GM18499 (cell line): ENCODE measurements around the gene COL1A1.

Source experiments
- ATAC-seq: cut with Tn5 transposase; IDR thresholded peaks from one replicate; pipeline ENCODE4 v1.9.1; 2021; ENCODE audit warnings: moderate number of reproducible peaks; ENCODE audit not compliant: insufficient read depth, unreplicated experiment

Gene COL1A1

DNA sequence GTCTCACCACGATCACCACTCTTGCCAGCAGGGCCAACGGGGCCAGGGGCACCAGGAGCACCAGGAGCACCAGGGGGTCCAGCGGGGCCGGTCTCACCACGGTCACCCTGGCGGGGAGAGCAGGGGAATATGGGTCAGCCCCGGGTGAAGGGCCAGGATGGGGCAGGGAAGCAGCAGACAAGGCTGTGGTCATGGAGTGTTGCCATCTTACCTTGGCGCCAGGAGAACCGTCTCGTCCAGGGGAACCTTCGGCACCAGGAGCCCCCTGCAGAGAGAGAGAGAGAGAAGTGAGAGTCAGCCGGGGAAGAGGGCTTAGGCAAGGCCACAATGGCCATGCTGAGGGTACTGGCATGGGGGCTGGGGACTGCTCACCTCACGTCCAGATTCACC lies 12.9 kb downstream of the COL1A1 start:
- no peak for ATAC-seq

DNA sequence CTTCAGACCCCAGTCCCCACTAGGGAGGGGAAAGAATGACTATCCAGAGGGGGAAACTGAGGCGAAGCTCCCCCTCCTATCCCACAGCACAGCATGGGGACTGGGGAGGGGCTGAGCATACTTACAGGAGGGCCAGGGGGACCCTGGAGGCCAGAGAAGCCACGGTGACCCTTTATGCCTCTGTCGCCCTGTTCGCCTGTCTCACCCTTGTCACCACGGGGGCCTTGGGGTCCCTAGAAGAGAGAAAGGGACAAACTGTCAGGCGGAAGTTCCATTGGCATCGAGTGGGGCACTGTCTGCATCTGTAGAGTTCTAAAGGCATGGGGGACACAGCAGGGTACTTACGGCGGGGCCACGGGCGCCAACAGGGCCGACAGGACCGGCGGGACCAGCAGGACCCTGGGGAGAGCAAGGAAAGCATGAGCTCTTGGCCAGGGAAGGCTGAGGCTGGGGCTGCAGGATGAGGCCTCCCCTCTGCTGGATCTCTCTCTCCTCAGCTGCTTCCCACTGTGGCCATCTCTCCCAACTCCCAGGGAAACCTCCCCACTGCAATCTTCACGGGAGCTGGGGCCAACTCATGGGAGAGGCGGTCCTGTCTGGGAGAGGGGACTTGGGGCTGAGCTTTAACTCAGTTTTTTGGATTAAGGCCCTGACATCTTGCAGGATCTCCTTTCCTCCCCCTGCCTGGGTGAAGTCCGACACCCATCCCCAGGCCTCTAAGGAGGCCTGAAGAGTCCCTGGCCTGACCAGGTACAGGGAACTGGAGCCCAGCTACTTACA lies 13.5 kb downstream of the COL1A1 start:
- no peak for ATAC-seq

DNA sequence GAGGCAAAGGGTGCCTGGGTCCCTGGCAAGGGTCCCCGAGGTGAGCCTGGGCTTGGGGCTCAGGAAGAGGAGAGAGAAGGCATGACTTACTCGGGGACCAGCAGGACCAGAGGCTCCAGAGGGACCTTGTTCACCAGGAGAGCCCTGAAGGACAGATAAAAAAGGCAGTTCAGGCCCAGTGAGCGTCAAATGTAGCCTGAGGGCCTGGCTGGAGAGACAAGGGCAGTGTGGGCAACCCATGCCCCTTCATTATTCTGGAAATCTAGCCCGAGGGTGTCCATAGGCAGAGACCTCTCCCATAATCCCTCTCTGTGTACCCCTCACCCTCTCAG lies 14.1 kb downstream of the COL1A1 start:
- ATAC-seq: no peak

DNA sequence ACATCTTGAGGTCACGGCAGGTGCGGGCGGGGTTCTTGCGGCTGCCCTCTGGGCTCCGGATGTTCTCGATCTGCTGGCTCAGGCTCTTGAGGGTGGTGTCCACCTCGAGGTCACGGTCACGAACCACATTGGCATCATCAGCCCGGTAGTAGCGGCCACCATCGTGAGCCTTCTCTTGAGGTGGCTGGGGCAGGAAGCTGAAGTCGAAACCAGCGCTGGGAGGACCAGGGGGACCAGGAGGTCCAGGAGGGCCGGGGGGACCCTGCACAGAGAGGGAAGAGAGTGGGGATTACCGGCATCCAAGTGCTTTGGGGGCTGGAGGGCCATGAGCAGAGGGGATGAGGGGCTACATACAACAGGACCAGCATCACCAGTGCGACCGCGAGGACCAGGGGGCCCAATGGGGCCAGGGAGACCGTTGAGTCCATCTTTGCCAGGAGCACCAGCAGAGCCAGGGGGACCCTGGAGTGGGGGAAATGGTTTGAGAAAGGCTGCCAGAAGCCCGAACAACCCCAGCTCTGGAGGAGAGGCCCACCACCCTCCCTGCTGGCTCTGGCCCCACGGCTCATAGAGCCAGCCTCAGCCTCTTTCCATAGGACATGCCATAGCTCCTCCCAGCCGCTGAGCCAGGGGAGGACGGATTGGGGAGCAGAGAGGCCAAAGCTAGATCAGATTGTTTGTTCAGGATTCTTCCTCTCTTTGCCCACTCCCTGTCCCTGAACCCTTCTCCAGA lies 14.6 kb downstream of the COL1A1 start:
- no peak for ATAC-seq

DNA sequence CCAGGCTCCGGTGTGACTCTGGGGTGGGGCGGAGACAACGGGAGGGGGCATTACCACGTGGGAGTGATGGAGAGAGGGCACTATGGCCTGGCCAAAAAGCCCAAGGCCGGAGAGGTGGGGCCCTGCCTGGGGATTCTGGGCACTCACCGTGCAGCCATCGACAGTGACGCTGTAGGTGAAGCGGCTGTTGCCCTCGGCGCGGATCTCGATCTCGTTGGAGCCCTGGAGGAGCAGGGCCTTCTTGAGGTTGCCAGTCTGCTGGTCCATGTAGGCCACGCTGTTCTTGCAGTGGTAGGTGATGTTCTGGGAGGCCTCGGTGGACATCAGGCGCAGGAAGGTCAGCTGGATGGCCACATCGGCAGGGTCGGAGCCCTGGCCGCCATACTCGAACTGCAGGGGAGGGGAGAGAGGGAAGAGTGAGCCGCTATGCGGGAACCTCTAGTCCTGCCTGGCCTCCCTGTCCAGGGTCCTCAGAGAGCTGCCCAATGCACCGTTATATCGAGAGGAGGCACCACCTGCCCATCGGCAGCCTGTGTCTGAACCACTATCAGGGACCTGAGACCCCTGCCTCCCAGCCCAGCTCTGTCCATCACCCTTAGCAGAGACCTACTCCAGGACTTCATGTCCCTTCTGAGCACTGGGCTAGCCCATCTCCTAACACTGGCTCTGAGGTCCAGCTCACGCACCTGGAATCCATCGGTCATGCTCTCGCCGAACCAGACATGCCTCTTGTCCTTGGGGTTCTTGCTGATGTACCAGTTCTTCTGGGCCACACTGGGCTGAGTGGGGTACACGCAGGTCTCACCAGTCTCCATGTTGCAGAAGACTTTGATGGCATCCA lies 15.6 kb downstream of the COL1A1 start:
- ATAC-seq: no peak

DNA sequence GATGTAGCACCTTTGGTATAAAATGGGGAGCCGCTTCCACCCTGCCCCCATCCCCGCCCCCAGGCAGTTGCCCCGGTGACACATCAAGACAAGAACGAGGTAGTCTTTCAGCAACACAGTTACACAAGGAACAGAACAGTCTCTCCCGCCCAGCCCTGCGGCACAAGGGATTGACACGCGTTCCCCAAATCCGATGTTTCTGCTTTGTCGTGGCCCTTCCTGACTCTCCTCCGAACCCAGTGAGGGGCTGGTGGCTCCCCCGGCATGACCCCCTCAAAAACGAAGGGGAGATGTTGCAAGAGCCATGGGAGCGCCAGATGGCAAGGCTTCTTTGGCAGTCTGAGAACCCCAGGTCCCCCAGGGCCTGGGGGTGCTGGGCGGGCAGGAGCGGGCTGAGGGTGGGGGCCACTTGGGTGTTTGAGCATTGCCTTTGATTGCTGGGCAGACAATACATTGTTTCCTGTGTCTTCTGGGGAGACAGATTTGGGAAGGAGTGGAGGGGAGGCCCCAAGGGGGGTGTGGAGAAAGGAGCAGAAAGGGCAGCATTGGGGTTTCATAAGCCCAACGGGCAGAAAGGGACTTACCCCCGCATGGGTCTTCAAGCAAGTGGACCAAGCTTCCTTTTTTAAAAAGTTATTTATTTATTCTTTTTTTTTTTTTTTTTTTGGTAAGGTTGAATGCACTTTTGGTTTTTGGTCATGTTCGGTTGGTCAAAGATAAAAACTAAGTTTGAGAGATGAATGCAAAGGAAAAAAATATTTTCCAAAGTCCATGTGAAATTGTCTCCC lies 16.6 kb downstream of the COL1A1 start:
- ATAC-seq: no peak

DNA sequence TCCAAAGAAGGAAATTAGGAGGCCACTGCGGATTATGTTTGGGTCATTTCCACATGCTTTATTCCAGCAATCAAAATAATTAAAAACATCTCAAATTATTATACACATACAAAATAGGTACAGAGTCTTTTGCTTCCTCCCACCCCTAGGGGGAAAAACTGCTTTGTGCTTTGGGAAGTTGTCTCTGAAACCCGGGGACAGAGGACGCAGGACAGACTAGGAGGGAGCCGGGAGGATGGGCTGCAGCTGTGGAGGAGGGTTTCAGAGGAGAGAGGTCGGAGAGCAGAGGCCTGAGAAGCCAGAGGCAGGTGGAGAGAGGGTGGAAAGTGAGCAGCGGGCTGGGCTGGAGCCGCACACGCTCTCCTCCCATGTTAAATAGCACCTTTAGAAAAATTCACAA lies 17.4 kb downstream of the COL1A1 start:
- no peak for ATAC-seq

DNA sequence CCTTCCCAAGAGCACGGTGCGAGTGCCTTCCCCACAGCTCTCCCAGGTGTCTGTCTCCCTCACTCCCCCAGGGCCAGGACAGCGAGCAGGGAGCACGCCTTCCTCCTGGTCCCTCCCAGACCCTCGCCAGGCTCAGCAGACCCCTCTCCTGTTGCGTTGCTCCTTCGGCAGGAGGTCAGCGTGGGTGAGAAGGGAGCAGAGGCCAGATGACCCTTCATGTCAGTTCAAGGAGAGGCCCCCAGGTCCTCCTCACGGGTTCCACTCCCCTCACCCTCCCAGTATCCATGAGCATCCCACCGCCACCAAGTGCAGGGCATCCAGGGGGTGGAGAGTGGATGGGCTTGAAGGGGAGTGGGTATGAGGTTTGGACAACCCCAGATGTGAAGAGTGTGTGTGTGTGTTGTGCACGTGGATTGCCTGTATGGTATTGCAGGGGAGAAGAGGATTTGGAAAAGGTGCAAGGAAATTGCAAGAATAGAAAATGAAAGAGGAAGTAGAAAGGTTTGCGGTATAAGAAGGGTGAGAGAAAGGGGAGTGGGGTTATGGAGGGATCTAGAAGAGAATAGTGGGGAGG lies 17.9 kb downstream of the COL1A1 start:
- no peak for ATAC-seq

DNA sequence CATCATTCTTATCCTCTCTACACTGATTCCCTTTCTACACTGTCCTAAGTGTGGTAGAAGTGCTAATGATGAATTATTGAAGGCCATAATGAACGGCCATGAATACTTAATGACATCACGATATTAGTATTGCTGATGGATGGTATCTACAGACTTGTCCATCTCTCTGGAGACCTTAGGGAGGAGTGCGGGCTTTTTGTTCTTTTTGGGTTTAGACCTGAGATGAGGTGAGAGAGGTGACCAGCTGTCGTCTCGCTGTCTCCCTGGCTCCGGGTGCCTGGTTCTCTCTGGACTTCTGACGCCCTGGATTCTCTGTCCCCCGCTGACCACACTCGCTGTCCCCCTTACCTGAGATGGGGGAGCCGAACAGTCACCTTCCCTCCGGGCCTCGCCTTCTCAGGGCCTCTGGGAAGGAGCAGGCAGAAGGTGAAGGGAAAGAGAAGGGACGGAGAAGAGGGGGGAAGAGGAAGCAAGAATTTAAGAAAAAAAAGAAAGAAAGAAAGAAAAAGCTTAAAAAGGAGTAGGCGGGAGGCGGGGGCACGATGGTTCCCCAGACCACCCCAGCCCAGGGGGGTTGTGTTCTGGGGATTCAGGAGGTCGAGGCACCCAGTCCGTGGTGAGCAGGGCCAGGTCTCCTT lies 18.5 kb downstream of the COL1A1 start:
- ATAC-seq: no peak

DNA sequence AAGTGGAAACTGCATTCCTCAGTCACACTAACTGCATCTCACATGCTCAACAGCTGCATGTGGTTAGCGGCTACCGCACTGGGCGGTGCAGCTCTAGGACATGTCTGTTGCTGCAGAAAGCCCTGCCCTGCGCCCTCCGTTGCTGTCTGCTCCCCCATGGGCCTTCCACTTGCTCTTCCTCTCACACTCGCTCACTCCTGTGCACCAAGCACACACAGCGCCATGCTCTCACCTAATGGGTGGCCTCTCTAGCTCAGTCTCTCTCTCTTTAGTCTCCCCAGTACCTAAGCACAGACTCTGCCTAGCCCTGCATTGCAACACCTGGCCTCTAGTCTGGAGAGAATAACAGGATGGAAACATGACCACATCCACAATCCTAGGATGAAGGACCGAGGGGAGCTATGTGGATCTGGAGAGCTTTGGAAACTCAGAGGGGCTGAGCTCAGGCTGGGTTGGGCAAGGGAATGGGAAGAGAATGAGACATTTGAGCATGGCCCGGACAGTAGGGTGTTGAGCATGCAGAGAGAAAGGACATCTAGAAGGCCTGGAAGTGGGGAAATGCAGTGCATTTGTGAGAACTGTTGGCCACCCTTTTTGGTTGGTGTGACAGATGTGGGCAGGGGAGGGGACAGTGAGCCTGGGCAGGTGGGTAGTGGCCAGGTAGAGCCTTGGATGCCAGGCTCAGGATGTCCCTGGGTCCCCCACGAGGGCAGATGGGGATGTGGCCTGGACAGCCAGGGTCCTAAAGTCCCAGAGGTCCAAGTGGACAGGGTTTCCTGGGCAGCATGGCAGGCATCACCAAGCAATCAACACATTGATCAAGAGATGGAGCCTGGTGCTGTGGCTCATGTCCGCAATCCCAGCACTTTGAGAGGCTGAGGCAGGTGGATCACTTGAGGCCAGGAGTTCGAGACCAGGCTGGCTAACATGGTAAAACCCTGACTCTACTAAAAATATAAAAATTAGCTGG lies 19.6 kb downstream of the COL1A1 start:
- ATAC-seq: no peak

DNA sequence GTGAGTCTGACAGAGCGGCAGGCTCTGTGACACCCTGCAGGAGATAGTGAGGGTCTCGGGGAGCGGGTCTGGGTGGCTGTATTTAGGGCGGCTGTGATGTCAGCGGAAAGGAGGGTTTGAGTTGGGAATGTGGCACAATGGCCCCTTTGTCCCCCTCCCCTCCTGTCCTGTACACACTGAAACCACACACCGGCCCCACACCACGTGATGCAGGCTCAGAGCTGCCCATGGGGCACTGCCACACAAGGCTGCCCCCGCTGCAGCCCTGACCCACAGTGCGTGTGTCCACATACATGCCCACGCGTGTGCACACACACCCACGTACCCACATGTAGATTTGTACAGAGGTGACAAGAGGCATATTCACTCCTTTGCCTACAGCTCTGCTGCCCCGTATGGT lies 20.3 kb downstream of the COL1A1 start:
- ATAC-seq: no peak

DNA sequence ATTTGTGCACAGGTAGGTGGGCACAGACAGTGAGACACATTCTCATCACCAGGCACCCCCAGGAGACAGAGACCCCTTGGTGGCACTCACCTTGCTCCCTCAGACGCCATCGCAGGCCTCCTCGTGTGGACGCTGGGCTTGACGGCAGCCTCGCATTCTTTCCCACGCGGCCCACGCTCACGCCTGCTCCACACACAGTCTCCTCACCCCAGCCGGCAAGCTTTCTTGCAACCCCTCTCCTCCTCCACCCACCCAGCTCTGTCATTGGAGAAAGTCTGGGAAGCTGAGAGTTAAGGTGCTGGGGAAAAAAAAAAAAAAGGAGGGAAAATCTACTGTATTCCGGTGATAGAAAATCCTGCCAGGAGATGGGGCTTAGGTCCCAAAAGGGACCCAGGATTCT lies 20.8 kb downstream of the COL1A1 start:
- no peak for ATAC-seq

DNA sequence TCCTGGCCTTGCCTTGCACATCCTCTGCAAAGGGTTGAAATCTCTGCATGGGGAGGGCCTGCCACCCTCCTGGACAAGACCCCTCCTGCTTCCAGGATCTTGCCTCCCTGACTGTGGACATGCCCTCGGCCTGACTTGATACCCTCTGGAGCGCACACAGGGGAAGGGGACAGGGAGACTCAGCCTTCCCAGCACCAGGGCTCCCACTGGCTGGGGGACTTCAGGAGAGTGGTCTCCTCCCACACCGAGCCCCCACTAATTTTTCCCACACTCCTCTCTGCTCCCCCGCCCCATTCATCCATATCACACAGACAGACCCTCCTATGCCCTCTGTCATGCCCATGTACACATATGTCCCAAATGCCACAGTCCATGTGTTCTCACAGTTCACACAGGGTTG lies 21.3 kb downstream of the COL1A1 start:
- ATAC-seq: no peak

DNA sequence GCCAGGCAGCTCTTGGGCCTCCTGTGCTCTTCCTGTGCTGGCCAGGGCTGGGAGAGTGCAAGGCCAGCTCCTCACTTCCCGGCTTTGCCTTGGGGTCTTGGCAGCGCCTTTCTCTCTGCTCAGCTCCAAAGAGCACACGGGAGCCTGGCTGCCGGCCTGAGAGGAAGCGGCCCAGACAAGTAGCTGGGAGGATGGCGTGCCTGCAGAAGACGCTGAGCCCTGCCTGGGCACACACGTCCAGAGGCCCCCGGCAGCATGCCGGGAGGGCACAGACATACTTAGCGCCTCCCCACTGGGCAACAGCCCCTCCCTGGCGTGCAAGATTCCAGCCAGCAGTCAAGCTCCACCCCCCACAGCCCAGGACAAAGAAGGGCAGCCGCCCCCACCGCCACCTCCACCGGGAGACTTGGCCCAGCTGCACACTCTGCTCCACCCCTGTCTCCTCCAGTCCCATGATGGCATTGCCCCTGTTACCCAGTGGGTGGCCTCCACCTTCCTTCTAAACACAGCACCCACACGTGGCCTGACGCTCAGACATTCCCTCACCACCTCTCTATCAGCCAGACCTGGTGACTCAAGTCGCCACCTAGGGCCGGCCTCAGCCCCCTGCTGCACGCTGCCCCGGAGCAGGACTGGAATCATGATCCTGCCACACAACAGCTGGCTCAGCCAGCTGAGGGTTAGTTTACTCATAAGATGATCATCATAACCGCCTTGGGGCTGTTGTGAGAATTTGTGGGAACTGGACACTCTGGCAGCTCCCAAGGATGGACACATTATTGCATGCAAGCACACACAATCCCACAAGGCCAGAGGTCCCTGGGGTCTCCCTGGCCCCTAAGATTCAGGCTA lies 23.2 kb downstream of the COL1A1 start:
- ATAC-seq: no peak

DNA sequence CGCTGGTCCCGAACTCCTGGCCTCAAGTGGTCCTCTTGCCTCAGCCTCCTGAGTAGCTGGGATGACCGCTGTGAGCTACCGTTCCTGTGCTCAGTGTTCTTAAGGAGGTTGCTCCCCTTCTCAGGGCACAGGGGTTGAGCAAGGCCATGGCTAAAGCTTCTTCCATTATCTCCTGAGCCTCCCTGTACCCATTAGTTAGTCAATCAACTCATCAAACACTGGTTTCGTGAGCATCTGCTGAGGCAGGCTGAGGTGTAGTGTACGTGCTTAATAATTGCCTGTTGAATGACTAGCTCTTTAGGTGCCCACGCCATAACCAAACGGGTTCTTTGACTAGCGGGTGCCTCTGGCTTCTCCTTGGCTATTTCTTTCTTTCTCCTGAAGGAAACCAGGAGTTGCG lies 24.0 kb downstream of the COL1A1 start:
- no peak for ATAC-seq

DNA sequence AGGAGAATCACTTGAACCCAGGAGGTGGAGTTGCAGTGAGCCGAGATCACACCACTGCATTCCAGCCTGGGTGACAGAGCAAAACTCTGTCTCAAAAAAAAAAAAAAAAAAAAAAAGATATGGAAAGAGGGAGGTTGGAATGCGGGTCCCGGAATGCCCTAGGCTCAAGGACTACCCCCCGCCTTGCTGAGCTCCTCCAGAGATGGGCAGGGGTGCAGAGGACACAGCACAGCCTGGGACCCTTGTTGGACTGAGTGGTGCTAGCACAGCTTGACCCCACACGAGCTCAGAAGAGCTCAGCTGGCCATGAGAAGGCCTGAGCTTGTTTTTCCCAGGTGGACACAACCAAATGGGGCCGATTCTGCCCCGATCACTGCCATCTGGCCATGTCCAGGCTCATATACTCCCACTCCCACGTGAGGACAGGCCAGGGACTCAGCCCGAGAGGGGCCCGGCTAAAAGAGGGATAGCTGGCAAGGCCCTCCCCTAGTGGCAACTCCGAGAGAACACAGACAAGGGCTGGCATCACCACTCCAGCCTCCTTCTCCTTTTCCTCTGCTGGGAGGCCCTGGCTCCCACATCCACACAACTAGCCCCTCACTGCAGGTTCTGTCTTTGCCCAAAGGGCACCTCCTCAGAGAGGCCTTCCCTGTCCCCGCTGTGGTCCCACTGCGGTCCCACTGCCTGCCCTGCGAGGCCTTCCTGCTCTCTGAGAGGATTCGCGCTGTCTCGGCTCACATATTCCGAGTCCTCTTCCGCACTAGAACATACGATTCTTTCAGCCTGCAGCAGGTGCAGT lies 24.7 kb downstream of the COL1A1 start:
- ATAC-seq: no peak
